BLaER1 (cell line): ENCODE results near the gene TMED8.

Experiments
- H3K27ac ChIP-seq: shearing (Covaris generic); formaldehyde crosslinking; 2 replicates; pipeline ENCODE4 v1.8.1; 2022
- H3K27me3 ChIP-seq: shearing (Covaris generic); formaldehyde crosslinking; 2 replicates; pipeline ENCODE4 v1.8.1; 2022
- H3K36me3 ChIP-seq: shearing (Covaris generic); formaldehyde crosslinking; 2 replicates; pipeline ENCODE4 v1.8.1; 2022
- H3K4me1 ChIP-seq: shearing (Covaris generic); formaldehyde crosslinking; 2 replicates; pipeline ENCODE4 v1.8.1; 2022
- H3K4me2 ChIP-seq: shearing (Covaris generic); formaldehyde crosslinking; 2 replicates; pipeline ENCODE4 v1.8.1; 2022
- H3K4me3 ChIP-seq: shearing (Covaris generic); formaldehyde crosslinking; 2 replicates; pipeline ENCODE4 v1.8.1; 2022
- H3K9ac ChIP-seq: shearing (Covaris generic); formaldehyde crosslinking; 2 replicates; pipeline ENCODE4 v1.8.1; 2022
- H3K9me3 ChIP-seq: shearing (Covaris generic); formaldehyde crosslinking; 2 replicates; pipeline ENCODE4 v1.8.1; 2022
- H4K20me1 ChIP-seq: shearing (Covaris generic); formaldehyde crosslinking; 2 replicates; pipeline ENCODE4 v1.8.1; 2022
- Cebpa-rat ChIP-seq: shearing (Covaris generic); IDR thresholded peaks from 2 replicates; pipeline ENCODE4 v1.8.1; 2022

The TMED8 gene

GRCh38 chr14:77369285-77369684, 7.6 kb downstream of the TMED8 start:
- Histone ChIP-seq H3K4me1 (peaks cover 19% of the 10 kb centered on the region), H3K27ac (no peak overlapping the region), H3K27me3 (no peaks in the 10 kb centered on the region), H3K9ac (no peak overlapping the region), H3K4me3 (no peak overlapping the region), H3K9me3 (no peaks in the 10 kb centered on the region), H4K20me1 (no peaks in the 10 kb centered on the region), H3K4me2 (peak overlapping the region; percentile 65), H3K36me3 (0 out of 2 replicates have a peak, but pooled peaks cover 3% of the 10 kb centered on the region)
- no peak for TF ChIP-seq Cebpa-rat

DNA sequence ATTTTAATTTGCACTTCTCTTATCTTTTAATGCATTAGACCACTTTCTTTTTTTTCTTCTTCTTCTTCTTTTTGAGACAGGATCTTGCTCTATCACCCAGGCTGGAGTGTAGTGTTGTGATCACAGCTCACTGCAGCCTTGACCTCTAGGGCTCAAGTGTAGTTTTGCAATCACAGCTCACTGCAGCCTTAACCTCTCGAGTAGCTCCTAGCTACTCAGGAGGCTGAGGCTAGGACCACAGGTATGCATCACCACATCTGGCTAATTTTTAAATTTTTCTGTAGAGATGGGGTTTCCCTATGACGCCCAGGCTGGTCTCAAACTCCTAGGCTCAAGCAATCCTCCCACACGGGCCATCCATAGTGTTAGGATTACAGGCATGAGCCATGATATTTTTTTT, 12.7 kb downstream of the TMED8 start:
- Histone ChIP-seq H3K9ac (no peak overlapping the region), H3K4me3 (no peak overlapping the region), H3K27me3 (no peaks in the 10 kb centered on the region), H4K20me1 (no peaks in the 10 kb centered on the region), H3K4me2 (no peak overlapping the region), H3K4me1 (peaks cover 3% of the 10 kb centered on the region), H3K27ac (no peak overlapping the region), H3K9me3 (no peaks in the 10 kb centered on the region), H3K36me3 (0 out of 2 replicates have a peak, but pooled peaks cover 3% of the 10 kb centered on the region)
- no peak for TF ChIP-seq Cebpa-rat

DNA sequence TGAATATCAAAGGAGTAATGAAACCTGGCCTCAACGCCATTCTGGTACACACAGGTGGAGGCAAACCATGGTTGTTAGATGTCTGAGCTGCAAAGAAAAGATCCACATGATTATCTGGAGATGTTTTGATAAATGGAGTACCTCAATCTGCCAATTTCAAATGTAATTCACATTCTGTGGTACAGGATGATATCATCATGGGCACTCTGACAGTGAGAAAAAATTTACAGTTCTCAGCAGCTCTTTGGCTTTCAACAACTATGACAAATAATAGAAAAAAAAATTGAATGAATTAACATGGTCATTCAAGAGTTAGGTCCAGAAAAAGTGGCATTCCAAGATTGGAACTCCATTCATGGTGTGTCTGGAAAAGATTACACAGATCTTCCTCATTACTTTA, 17.3 kb downstream of the TMED8 start:
- no peaks in the 10 kb centered on the region for H4K20me1 ChIP-seq
- no peak for TF ChIP-seq Cebpa-rat
- H3K27ac ChIP-seq, result no peak overlapping the region
- no peaks in the 10 kb centered on the region for H3K36me3 ChIP-seq
- H3K4me1 ChIP-seq, result no peaks in the 10 kb centered on the region
- no peaks in the 10 kb centered on the region for H3K27me3 ChIP-seq
- H3K9ac ChIP-seq, result no peak overlapping the region
- no peaks in the 10 kb centered on the region for H3K9me3 ChIP-seq
- H3K4me3 ChIP-seq, result no peak overlapping the region
- no peak overlapping the region for H3K4me2 ChIP-seq

DNA sequence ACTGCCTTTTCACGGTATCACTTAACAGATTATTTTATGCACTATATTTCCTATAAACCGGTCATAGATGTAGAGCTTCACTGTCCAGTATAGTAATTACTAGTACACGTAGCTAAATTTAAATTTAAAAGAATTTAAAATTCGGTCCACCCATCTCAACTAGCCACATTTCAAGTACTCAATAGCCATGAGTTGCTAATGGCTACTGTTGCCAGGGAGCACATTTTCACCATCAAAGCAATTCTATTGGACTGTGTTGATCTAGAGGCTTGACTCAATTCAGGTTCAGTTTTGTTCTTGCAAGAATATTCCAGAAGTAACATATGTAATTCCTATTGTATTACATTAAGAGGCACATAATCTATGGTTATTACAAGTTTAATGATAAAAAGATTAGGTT, 20.0 kb downstream of the TMED8 start:
- no peak overlapping the region for H3K4me3 ChIP-seq
- H3K27me3 ChIP-seq, result no peaks in the 10 kb centered on the region
- H3K4me1 ChIP-seq, result no peaks in the 10 kb centered on the region
- no peak for TF ChIP-seq Cebpa-rat
- H3K36me3 ChIP-seq, result no peaks in the 10 kb centered on the region
- H3K27ac ChIP-seq, result no peak overlapping the region
- no peak overlapping the region for H3K9ac ChIP-seq
- no peaks in the 10 kb centered on the region for H3K9me3 ChIP-seq
- no peak overlapping the region for H3K4me2 ChIP-seq
- no peaks in the 10 kb centered on the region for H4K20me1 ChIP-seq

GRCh38 chr14:77355811-77356210, 21.1 kb downstream of the TMED8 start:
- H3K9ac ChIP-seq, result no peak overlapping the region
- no peaks in the 10 kb centered on the region for H4K20me1 ChIP-seq
- no peaks in the 10 kb centered on the region for H3K9me3 ChIP-seq
- no peak overlapping the region for H3K27ac ChIP-seq
- no peak overlapping the region for H3K4me2 ChIP-seq
- peaks cover 3% of the 10 kb centered on the region; the same call in 1 of the 2 replicates for H3K36me3 ChIP-seq
- H3K4me3 ChIP-seq, result no peak overlapping the region
- no peak for TF ChIP-seq Cebpa-rat
- no peaks in the 10 kb centered on the region for H3K4me1 ChIP-seq
- no peaks in the 10 kb centered on the region for H3K27me3 ChIP-seq

DNA sequence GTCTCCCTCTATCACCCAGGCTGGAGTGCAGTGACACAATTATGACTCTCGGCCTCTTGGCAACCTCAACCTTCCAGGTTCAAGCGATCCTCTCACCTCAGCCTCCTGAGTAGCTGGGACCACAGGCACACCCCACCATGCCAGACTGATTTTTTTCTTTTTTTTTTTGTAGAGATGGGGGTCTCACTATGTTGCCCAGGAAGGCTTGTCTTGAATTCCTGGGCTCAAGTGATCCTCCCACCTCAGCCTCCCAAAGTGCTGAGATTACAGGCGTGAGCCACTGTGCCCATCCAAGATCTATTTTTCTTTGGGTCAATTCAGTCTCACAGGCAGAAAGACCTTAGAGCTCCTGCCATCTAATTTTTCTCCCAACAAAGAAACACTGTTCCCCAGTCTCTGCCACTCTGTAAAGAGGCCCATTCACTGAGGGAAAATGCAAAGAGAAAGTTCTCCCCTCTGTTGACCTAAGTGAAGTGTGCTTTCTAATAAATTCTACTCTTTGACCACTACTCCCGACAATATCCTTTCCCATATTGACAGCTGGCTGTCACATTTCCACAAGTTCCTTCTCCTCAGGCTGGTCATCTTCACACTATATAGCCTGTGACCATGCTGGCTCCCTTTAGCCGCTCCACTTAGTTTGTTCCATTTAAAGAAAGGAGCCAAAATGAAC, 23.3 kb downstream of the TMED8 start:
- no peak for TF ChIP-seq Cebpa-rat

DNA sequence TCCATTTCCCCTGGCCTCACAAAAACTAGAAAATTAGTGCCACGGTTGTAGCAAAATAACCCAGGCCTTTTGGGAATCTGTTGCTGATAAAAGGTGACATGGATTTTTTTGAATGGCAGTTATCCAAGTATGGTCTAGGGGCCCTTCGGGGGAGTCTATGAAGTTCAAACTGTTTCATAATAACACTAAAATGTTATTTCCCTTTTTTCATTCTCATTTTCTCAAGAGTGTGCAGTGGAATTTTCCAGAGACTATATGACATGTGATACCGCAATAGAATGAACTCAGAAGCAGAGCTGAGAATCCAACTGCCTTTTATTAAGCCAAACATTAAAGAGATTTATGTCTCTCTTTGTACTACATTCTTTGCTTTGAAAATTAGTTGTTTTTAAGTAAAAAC, 29.1 kb downstream of the TMED8 start:
- H3K4me2 ChIP-seq, result no peak overlapping the region
- peaks cover 37% of the 10 kb centered on the region for H3K36me3 ChIP-seq
- TF ChIP-seq Cebpa-rat, result no peak
- H3K9me3 ChIP-seq, result no peaks in the 10 kb centered on the region
- H4K20me1 ChIP-seq, result no peaks in the 10 kb centered on the region
- no peak overlapping the region for H3K4me3 ChIP-seq
- H3K4me1 ChIP-seq, result no peaks in the 10 kb centered on the region
- no peak overlapping the region for H3K9ac ChIP-seq
- H3K27me3 ChIP-seq, result no peaks in the 10 kb centered on the region
- no peak overlapping the region for H3K27ac ChIP-seq

More for the DNA sequence above, 23.3 kb downstream of the TMED8 start:
- no peak overlapping the region for H3K9ac ChIP-seq
- H3K9me3 ChIP-seq, result no peaks in the 10 kb centered on the region
- H3K4me2 ChIP-seq, result no peak overlapping the region
- no peak overlapping the region for H3K4me3 ChIP-seq
- H3K27me3 ChIP-seq, result no peaks in the 10 kb centered on the region
- H4K20me1 ChIP-seq, result no peaks in the 10 kb centered on the region
- no peak overlapping the region for H3K27ac ChIP-seq
- peaks cover 18% of the 10 kb centered on the region; the same call in 1 of the 2 replicates for H3K36me3 ChIP-seq
- H3K4me1 ChIP-seq, result no peaks in the 10 kb centered on the region

DNA sequence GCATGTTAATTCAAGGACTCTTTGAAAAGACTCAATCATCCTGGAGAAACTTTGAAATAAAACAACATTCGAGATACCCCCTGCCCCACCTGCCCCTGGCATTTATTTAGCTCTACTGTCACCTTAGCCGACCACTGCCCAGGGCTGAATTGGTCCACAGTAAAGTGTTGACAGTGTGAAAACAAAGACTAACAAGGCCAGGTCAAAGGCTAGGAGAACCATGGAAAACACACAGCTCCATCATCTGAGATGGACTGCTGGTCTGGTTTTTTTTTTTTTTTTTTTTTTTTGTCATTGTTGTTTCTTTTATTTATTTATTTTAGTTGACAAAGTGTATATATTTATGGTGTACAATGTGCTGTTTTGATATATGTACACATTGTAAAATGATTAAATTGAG, 30.4 kb downstream of the TMED8 start:
- TF ChIP-seq Cebpa-rat, result no peak
- Histone ChIP-seq H3K4me2 (no peak overlapping the region), H3K4me3 (no peak overlapping the region), H4K20me1 (no peaks in the 10 kb centered on the region), H3K36me3 (peaks cover 49% of the 10 kb centered on the region), H3K27me3 (no peaks in the 10 kb centered on the region), H3K4me1 (no peaks in the 10 kb centered on the region), H3K9me3 (no peaks in the 10 kb centered on the region), H3K27ac (no peak overlapping the region), H3K9ac (no peak overlapping the region)

DNA sequence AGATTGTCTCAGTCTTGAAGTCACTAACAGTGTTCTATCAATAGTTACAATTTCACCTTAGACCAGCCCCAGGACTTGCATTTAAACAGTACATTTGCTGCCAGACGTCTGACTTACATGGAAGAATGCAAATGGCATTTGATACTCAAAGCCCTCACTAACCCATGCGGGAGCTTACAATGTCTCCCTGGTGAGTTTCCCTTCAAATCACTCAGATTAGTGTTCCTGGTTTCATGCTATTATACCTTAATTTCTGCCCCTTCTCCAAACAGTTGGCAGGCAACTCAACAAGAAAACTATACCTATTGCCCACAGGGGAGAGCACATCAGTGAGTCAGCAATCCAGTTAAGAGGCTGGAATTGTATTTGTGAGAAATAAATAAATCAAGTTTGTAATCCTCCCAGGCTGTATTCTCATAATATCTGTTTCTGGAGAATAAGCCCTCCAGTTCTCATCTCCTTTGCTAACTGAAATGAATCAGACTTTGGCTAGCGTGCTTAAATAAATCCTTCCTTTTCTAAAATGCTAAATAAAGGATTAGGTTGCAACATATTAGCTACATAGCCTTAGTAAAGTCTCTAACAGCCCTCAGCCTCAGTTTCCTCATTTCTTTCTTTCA, 32.4 kb downstream of the TMED8 start:
- Histone ChIP-seq H4K20me1 (no peaks in the 10 kb centered on the region), H3K4me3 (no peak overlapping the region), H3K9me3 (no peaks in the 10 kb centered on the region), H3K36me3 (peaks cover 60% of the 10 kb centered on the region), H3K9ac (no peak overlapping the region), H3K27me3 (no peaks in the 10 kb centered on the region), H3K27ac (no peak overlapping the region), H3K4me1 (no peaks in the 10 kb centered on the region), H3K4me2 (no peak overlapping the region)
- TF ChIP-seq Cebpa-rat, result no peak

DNA sequence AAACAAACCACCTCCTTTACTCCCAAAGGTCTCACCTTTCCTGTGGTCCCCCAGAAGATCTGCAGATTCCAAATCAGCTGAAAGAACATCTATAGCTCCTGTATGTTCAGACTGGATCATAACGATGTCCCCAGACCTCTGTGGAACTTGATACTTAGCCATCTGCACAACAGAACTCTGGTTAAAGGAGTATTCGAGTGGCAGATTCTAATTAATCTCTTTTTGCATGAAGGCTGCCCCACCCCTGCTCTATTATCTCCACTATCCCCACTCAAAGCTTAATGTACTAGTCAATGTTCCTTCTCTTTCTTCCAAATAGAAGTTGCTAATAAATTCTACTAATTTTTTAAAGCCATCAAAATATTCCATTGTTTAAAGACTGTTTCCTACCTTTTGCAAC, 33.2 kb downstream of the TMED8 start:
- Histone ChIP-seq H3K4me3 (no peak overlapping the region), H3K4me1 (no peaks in the 10 kb centered on the region), H3K27me3 (no peaks in the 10 kb centered on the region), H3K9me3 (no peaks in the 10 kb centered on the region), H4K20me1 (no peaks in the 10 kb centered on the region), H3K36me3 (peaks cover 58% of the 10 kb centered on the region), H3K9ac (no peak overlapping the region), H3K27ac (no peak overlapping the region), H3K4me2 (no peak overlapping the region)
- TF ChIP-seq Cebpa-rat, result no peak
